DND-41 (cell line): ENCODE data around the gene TCF4.

Experiments
- EZH2 ChIP-seq: IDR thresholded peaks from 3 replicates; pipeline ENCODE4 v1.6.1; 2012; ENCODE audit warnings: borderline replicate concordance, low read depth, mild to moderate bottlenecking, moderate library complexity, low read length, inconsistent platforms; ENCODE audit not compliant: severe bottlenecking
- TF ChIP-seq, protein P1 (sequence below): IDR thresholded peaks from 2 replicates; pipeline ENCODE4 v1.5.1; 2012; ENCODE audit warnings: borderline replicate concordance, low read length, moderate library complexity, mild to moderate bottlenecking; ENCODE audit not compliant: poor library complexity, severe bottlenecking; ENCODE audit errors: extremely low read depth

DNA sequence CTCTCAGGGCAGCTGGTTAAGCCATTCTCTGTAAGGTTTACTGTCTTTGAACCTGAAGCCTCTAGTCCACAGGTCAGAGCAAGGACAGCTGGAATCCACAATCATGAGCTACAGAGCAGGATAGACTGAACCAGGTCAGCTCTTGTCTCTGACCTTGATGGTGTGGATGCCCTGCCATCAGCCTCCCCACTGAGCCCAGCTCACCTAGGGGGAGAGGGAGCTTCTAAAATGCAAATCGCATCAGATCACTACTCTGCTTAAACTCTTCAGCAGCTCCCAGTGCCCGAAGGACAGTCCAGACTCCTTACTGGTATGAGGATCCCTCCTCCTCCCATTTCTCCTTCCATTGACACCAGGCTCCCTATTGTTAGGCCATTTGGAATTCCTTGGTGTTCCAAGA lies 373.5 kb downstream of the TCF4 start:
- TF ChIP-seq, protein P1, sequence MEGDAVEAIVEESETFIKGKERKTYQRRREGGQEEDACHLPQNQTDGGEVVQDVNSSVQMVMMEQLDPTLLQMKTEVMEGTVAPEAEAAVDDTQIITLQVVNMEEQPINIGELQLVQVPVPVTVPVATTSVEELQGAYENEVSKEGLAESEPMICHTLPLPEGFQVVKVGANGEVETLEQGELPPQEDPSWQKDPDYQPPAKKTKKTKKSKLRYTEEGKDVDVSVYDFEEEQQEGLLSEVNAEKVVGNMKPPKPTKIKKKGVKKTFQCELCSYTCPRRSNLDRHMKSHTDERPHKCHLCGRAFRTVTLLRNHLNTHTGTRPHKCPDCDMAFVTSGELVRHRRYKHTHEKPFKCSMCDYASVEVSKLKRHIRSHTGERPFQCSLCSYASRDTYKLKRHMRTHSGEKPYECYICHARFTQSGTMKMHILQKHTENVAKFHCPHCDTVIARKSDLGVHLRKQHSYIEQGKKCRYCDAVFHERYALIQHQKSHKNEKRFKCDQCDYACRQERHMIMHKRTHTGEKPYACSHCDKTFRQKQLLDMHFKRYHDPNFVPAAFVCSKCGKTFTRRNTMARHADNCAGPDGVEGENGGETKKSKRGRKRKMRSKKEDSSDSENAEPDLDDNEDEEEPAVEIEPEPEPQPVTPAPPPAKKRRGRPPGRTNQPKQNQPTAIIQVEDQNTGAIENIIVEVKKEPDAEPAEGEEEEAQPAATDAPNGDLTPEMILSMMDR, result no peak
- TF ChIP-seq EZH2, result no peak
